Smooth muscle cell of the coronary artery (primary cell): ENCODE data around the gene ZSWIM8. TPM values are rescaled to one million over a fixed set of nuclear protein-coding genes. Genes with fewer than 3 reads are reported as not detected.

Source experiments
- total RNA-seq: library from RNA; depleted of rRNA; stranded (reverse); fragments of >200 nt; gene quantifications from 2 replicates; pipeline ENCODE4 v1.2.3, GENCODE V29; 2014; ENCODE audit warnings: low replicate concordance

The ZSWIM8 gene, protein sequence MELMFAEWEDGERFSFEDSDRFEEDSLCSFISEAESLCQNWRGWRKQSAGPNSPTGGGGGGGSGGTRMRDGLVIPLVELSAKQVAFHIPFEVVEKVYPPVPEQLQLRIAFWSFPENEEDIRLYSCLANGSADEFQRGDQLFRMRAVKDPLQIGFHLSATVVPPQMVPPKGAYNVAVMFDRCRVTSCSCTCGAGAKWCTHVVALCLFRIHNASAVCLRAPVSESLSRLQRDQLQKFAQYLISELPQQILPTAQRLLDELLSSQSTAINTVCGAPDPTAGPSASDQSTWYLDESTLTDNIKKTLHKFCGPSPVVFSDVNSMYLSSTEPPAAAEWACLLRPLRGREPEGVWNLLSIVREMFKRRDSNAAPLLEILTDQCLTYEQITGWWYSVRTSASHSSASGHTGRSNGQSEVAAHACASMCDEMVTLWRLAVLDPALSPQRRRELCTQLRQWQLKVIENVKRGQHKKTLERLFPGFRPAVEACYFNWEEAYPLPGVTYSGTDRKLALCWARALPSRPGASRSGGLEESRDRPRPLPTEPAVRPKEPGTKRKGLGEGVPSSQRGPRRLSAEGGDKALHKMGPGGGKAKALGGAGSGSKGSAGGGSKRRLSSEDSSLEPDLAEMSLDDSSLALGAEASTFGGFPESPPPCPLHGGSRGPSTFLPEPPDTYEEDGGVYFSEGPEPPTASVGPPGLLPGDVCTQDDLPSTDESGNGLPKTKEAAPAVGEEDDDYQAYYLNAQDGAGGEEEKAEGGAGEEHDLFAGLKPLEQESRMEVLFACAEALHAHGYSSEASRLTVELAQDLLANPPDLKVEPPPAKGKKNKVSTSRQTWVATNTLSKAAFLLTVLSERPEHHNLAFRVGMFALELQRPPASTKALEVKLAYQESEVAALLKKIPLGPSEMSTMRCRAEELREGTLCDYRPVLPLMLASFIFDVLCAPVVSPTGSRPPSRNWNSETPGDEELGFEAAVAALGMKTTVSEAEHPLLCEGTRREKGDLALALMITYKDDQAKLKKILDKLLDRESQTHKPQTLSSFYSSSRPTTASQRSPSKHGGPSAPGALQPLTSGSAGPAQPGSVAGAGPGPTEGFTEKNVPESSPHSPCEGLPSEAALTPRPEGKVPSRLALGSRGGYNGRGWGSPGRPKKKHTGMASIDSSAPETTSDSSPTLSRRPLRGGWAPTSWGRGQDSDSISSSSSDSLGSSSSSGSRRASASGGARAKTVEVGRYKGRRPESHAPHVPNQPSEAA (N-terminal part only)
- total RNA-seq = 40.9 and 60.0 TPM in 2 replicates

DNA sequence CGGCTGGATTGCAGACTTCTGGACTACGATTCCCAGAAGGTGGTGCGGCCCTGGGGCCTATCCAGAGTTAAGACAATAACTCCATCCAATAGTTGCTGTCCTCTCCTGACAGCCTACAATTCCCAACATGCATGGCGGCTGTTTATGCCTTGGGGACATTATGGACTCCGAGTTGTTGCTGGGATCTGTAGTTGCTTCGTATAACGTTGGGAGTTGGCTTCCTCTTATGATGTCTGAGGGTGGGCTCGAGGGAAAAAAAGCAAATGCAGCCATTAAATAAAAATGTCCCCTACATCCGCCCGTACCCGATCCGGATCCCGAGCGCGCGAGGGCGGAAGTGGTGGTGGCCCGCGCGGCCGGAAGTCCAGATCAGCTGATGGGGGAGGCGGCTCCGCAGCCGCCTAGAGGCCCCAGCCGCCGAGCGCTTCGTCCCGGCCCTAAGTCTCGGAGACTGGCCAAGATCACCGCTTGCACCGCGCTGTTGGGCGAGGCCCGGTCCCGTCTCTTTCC lies at the start of gene ZSWIM8:
TSS of gene ZSWIM8 (plus strand) at position 396 of the 510 bp plus-strand sequence. CDS start 273 bp downstream, outside the sequence.

DNA sequence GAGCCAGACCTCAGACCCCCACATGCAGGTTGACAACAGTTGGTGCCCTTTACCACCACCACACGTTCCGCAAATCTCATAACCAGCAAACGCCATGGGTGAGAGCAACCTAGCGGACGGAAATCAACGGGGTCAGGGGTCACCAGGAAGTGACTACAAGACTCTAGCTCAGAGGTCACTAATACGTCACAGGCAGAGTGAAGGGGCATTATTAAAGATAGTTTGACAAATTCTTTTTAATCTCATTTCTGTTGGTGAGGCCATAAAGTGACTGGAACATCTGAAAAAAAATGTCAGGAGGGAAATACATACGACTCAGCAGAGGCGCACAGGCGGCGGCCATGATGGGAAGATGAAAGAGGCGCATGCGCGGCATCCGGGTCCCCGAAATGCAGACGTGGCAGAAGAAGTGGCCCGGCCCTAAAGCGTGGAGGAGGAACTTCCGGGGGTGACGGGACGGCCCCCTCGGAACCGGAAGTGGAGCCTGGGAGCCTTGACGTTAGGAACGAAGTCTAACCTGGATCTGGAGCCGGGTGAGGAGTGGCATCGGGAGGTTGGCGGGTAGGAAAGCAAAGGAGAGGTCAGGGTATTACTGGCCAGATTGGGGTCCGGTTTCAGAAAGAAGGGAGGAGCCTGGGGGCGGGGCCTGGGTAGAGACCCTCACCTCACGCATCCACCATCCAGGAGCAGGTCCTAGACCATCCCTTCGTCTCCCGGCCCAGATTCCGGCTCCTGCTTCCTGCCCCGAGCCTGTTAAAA lies 41.3 kb upstream of the ZSWIM8 start, which contains the start of gene SEC24C:
TSS of gene SEC24C (plus strand) at position 468 of the 759 bp plus-strand sequence. CDS start 2,461 bp downstream, outside the sequence.

GRCh38 chr10:73781879-73782748 lies 3.3 kb upstream of the ZSWIM8 start, which contains the start of gene CHCHD1:
TSS of gene CHCHD1 (plus strand) at chr10:73782048. CDS start at chr10:73782076, 28 bp downstream.

Other genes with a start within 250 kb of the ZSWIM8 start
- 3.4 and 5.3 TPM in 2 replicates for gene USP54, start 194.3 kb upstream of the ZSWIM8 start, total RNA-seq
- gene MYOZ1, start 144.1 kb upstream of the ZSWIM8 start, total RNA-seq = 0.23 TPM in 1 of 2 replicates, not detected in the other
- gene SYNPO2L, start 129.6 kb upstream of the ZSWIM8 start, total RNA-seq = under 0.01 TPM in 1 of 2 replicates, not detected in the other
- gene AGAP5, start 87.5 kb upstream of the ZSWIM8 start, total RNA-seq = 1.7 and 4.1 TPM in 2 replicates
- gene SEC24C, start 41.2 kb upstream of the ZSWIM8 start, total RNA-seq = 53.9 and 63.6 TPM in 2 replicates
- gene CHCHD1, start 3.6 kb upstream of the ZSWIM8 start, total RNA-seq = 11.0 and 30.1 TPM in 2 replicates
- 7.7 and 13.0 TPM in 2 replicates for gene NDST2, start 26.0 kb downstream of the ZSWIM8 start, total RNA-seq
- 18.1 and 22.4 TPM in 2 replicates for gene CAMK2G, start 88.9 kb downstream of the ZSWIM8 start, total RNA-seq
- 16.5 and 53.8 TPM in 2 replicates for gene PLAU, start 125.5 kb downstream of the ZSWIM8 start, total RNA-seq
- gene VCL, start 212.5 kb downstream of the ZSWIM8 start, total RNA-seq = 108 and 162 TPM in 2 replicates